Neuronal stem cell (in vitro differentiated cells): ENCODE results near the gene ITPR1.

Experiments
- DNase-seq: peaks from one replicate; pipeline ENCODE4 v3.0.0-alpha.2; 2013; ENCODE audit warnings: low spot score
- H2AFZ ChIP-seq: one replicate; pipeline ENCODE4 v1.6.1; 2013; ENCODE audit warnings: mild to moderate bottlenecking, low read length, inconsistent platforms
- H2AK5ac ChIP-seq: 2 replicates; pipeline ENCODE4 v1.6.1; 2013; ENCODE audit warnings: low read depth, mild to moderate bottlenecking, inconsistent platforms, low read length, moderate library complexity, mixed read lengths
- H2BK120ac ChIP-seq: 2 replicates; pipeline ENCODE4 v1.6.1; 2013; ENCODE audit warnings: low read depth, mild to moderate bottlenecking, inconsistent platforms, low read length, moderate library complexity, mixed read lengths
- H2BK12ac ChIP-seq: one replicate; pipeline ENCODE4 v1.6.1; 2013; ENCODE audit warnings: low read length, inconsistent platforms
- H2BK15ac ChIP-seq: 2 replicates; pipeline ENCODE4 v1.6.1; 2013; ENCODE audit warnings: mild to moderate bottlenecking, low read length, inconsistent platforms, mixed read lengths
- H2BK5ac ChIP-seq: one replicate; pipeline ENCODE4 v1.6.1; 2013; ENCODE audit warnings: inconsistent platforms, mild to moderate bottlenecking, low read length, moderate library complexity
- H3K14ac ChIP-seq: one replicate; pipeline ENCODE4 v1.6.1; 2013; ENCODE audit warnings: low read length, inconsistent platforms
- H3K18ac ChIP-seq: 2 replicates; pipeline ENCODE4 v1.6.1; 2013; ENCODE audit warnings: low read length, inconsistent platforms
- H3K23ac ChIP-seq: 2 replicates; pipeline ENCODE4 v1.6.1; 2013; ENCODE audit warnings: low read depth, mild to moderate bottlenecking, mixed read lengths, low read length, inconsistent platforms; ENCODE audit not compliant: poor library complexity
- H3K27ac ChIP-seq: replicated peaks from 3 replicates; pipeline ENCODE4 v1.5.1; 2013; ENCODE audit warnings: low read length, inconsistent platforms
- H3K27me3 ChIP-seq, 3 experiments: 2 replicates each; pipeline ENCODE4 v1.6.1; 2013; ENCODE audit warnings: low read length in 3 of 3, mild to moderate bottlenecking in 2 of 3, inconsistent platforms in 1 of 3, low read depth in 1 of 3, mixed read lengths in 1 of 3, moderate library complexity in 1 of 3; ENCODE audit not compliant: control insufficient read depth in 3 of 3, insufficient read depth in 3 of 3
- H3K36me3 ChIP-seq, 2 donors: replicated peaks in 1 of 2; 2 replicates each; pipeline ENCODE4 v1.6.1; 2013; ENCODE audit warnings: low read length in 2 of 2; ENCODE audit not compliant: control insufficient read depth in 2 of 2, insufficient read depth in 2 of 2
- H3K4ac ChIP-seq: 2 replicates; pipeline ENCODE4 v1.6.1; 2013; ENCODE audit warnings: inconsistent platforms, mild to moderate bottlenecking, low read length, moderate library complexity
- H3K4me1 ChIP-seq, 2 donors: 1 replicate in 1 of 2; 2 replicates in 1 of 2; pipeline ENCODE4 v1.6.1; 2013; ENCODE audit warnings: low read length in 2 of 2, low read depth in 1 of 2; ENCODE audit not compliant: control insufficient read depth in 2 of 2, insufficient read depth in 1 of 2
- H3K4me2 ChIP-seq: one replicate; pipeline ENCODE4 v1.6.1; 2013; ENCODE audit warnings: mild to moderate bottlenecking, low read length, inconsistent platforms; ENCODE audit not compliant: insufficient read depth, poor library complexity, severe bottlenecking
- H3K4me3 ChIP-seq, 2 donors: 2 replicates each; pipeline ENCODE4 v1.5.1; 2013; ENCODE audit warnings: low read length in 2 of 2, mild to moderate bottlenecking in 2 of 2, inconsistent platforms in 1 of 2, moderate library complexity in 1 of 2
- H3K79me1 ChIP-seq: one replicate; pipeline ENCODE4 v1.6.1; 2013; ENCODE audit warnings: low read depth, mild to moderate bottlenecking, inconsistent platforms, low read length, moderate library complexity
- H3K9ac ChIP-seq: one replicate; pipeline ENCODE4 v1.6.1; 2013; ENCODE audit warnings: mild to moderate bottlenecking, low read depth, low read length, inconsistent platforms; ENCODE audit not compliant: poor library complexity
- H3K9me3 ChIP-seq, 2 donors: replicated peaks in 1 of 2; 2 replicates each; pipeline versions ENCODE3 to v1.6.1; 2013; ENCODE audit warnings: low read length in 2 of 2, mild to moderate bottlenecking in 2 of 2, inconsistent platforms in 1 of 2, low read depth in 1 of 2, mixed read lengths in 1 of 2, moderate library complexity in 1 of 2; ENCODE audit not compliant: control insufficient read depth in 2 of 2, insufficient read depth in 1 of 2
- H4K8ac ChIP-seq: one replicate; pipeline ENCODE4 v1.6.1; 2013; ENCODE audit warnings: low read depth, mild to moderate bottlenecking, inconsistent platforms, low read length, moderate library complexity
- H4K91ac ChIP-seq: one replicate; pipeline ENCODE4 v1.6.1; 2013; ENCODE audit warnings: low read length, low read depth, mild to moderate bottlenecking, inconsistent platforms; ENCODE audit not compliant: poor library complexity
- WGBS, 2 donors: extraction: QIAGEN DNeasy Blood & Tissue Kit; methylation state at CpG; one replicate each; pipeline ENCODE4 v1.1.7; 2013; ENCODE audit warnings: missing lambda C conversion rate in 2 of 2, mixed read lengths in 1 of 2; ENCODE audit not compliant: insufficient read length in 2 of 2, insufficient replicate concordance in 1 of 2; ENCODE audit errors: extremely low coverage in 2 of 2; 5-methylcytosine and 5-hydroxymethylcytosine counted together

ITPR1 gene

DNA sequence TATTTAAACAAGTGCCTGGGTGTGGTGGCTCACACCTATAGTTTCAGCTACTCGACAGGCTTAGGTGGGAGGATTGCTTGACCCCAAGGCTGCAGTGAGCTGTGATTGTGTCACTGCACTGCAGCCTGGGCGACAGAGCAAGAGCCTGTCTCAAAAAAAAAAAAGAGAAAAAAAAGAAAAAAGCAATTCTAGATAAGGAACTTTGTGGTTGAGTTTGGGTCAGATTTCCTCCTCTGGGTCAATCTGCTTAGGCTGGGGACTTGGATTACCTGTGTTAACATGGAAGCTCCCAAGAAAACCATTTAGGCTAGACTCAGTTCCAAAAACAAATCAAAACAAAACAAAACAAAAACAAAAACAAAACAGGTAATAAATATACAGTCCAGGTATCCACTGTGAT, 50.0 kb downstream of the ITPR1 start:
- Histone ChIP-seq H3K9ac (no peak overlapping the region), H2BK5ac (no peak overlapping the region), H2BK12ac (no peak overlapping the region), H3K18ac (no peak overlapping the region), H3K4me2 (no peak overlapping the region), H3K36me3 (no peaks in the 10 kb centered on the region), H3K27me3 (no peaks in the 10 kb centered on the region), H3K4me3 (no peak overlapping the region), H2BK120ac (no peak overlapping the region), H3K4ac (no peak overlapping the region), H3K79me1 (no peaks in the 10 kb centered on the region), H2BK15ac (no peak overlapping the region), H3K9me3 (no peaks in the 10 kb centered on the region), H3K14ac (no peak overlapping the region), H3K27ac (no peak overlapping the region), H4K91ac (no peak overlapping the region), H3K4me1 (no peaks in the 10 kb centered on the region), H2AFZ (no peak overlapping the region), H4K8ac (no peak overlapping the region), H3K23ac (no peak overlapping the region), H2AK5ac (no peak overlapping the region)
- DNase-seq, result no peak
- WGBS, 2 donors, result no CpG with 5 or more reads among the region's 2 CpGs

DNA sequence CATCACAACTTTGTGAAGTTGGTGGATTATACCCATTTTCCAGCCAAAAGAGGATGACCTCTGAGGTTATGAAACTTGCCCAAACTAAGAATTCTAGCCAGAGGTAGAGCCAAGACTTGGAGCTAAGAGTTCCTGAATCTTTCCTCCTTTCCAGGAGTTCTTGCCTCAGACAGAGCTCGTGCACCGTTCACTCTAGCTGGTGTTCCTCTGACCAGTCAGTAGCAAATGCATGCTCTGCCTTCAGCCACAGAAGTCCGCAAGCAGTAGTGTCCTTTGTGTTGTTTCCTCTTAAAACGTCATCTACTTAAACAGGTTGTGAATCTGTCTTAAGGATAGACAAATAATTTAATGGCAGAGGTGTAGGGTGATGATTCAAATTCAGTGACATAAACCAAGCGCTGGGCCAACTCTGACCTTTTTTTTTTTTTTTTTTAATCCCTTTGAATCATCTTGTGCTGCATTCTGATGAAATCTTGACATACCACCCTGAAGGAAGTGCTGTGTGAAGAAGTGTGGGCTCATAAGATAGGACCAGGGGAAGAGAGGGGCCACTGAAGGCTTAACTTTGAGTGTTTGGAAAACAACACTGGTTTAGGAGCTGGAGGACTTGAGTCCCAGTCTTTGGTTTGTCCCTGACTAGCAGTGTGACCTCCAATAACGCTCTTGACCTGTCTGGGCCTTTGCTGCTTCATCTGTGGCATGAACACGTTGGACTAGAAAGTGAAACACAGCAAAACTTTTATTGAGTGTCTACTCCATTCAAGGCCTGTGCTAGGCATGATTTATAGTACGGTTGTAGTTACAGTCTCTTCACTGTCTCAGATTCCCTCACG, 53.4 kb downstream of the ITPR1 start:
- Histone ChIP-seq H3K23ac (no peak overlapping the region), H3K4me1 (no peaks in the 10 kb centered on the region), H2AFZ (no peak overlapping the region), H3K36me3 (no peaks in the 10 kb centered on the region), H2BK12ac (no peak overlapping the region), H3K4me3 (no peak overlapping the region), H3K14ac (no peak overlapping the region), H2BK5ac (no peak overlapping the region), H3K27me3 (no peaks in the 10 kb centered on the region), H3K4me2 (no peak overlapping the region), H3K18ac (no peak overlapping the region), H3K27ac (no peak overlapping the region), H2BK120ac (no peak overlapping the region), H2BK15ac (no peak overlapping the region), H3K9ac (no peak overlapping the region), H2AK5ac (no peak overlapping the region), H3K9me3 (no peaks in the 10 kb centered on the region), H3K79me1 (no peaks in the 10 kb centered on the region), H4K8ac (no peak overlapping the region), H4K91ac (no peak overlapping the region), H3K4ac (no peak overlapping the region)
- no CpG with 5 or more reads among the region's 9 CpGs for WGBS, 2 donors
- DNase-seq, result no peak

DNA sequence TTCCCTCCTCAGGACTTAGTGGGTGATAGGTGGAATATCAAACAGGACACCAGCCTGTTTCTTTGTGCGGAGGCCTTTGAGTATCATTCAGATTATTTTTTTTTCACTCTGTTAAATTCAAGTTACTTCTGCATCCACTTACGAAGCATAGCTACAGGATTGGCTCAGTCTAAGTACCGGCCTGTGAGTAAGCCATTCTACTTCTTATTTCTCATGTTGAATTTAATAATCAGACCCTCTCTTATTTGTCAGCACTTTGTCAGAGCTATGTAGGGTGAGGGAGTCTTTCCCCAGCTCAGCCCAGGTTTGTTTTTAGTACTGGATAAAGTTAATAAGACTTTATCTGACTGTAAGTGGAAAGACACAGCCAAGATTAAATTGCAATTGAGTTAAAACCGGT, 54.7 kb downstream of the ITPR1 start:
- no peak overlapping the region for H3K4ac ChIP-seq
- no peak overlapping the region for H2AK5ac ChIP-seq
- no peak overlapping the region for H3K23ac ChIP-seq
- no peak overlapping the region for H3K14ac ChIP-seq
- H2AFZ ChIP-seq, result no peak overlapping the region
- H3K27ac ChIP-seq, result no peak overlapping the region
- H4K91ac ChIP-seq, result no peak overlapping the region
- no peaks in the 10 kb centered on the region for H3K79me1 ChIP-seq
- no peaks in the 10 kb centered on the region for H3K36me3 ChIP-seq
- H2BK5ac ChIP-seq, result no peak overlapping the region
- WGBS, 2 donors, result no CpG with 5 or more reads among the region's 4 CpGs
- no peak overlapping the region for H3K9ac ChIP-seq
- no peak overlapping the region for H2BK120ac ChIP-seq
- no peak overlapping the region for H2BK12ac ChIP-seq
- DNase-seq, result no peak
- H3K9me3 ChIP-seq, result no peaks in the 10 kb centered on the region
- no peak overlapping the region for H3K4me3 ChIP-seq
- H2BK15ac ChIP-seq, result no peak overlapping the region
- no peaks in the 10 kb centered on the region for H3K4me1 ChIP-seq
- H3K4me2 ChIP-seq, result no peak overlapping the region
- no peaks in the 10 kb centered on the region for H3K27me3 ChIP-seq
- H3K18ac ChIP-seq, result no peak overlapping the region
- H4K8ac ChIP-seq, result no peak overlapping the region

DNA sequence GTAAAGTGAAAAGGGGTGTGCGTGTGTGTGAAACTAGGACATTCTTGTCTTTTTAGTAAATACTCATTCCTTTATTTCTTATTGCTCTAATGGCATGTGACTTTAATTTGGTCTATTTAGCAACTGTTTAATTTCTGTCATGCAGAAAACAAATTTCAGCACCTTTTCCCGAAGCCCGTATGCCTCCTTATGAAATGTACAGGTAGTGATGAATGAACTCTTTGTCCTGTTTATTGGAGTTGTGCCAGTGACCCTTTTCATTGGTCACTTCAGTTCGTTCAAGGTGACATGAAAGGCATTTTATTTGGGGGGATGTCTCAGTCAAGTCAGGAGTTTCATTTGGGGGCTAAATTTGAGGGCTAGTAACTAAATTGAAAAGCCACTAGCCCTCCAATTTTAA, 55.2 kb downstream of the ITPR1 start:
- no peak overlapping the region for H3K27ac ChIP-seq
- no peak overlapping the region for H4K91ac ChIP-seq
- no peak overlapping the region for H2AK5ac ChIP-seq
- H2AFZ ChIP-seq, result no peak overlapping the region
- DNase-seq, result no peak
- H3K79me1 ChIP-seq, result no peaks in the 10 kb centered on the region
- no peak overlapping the region for H3K4me3 ChIP-seq
- no peak overlapping the region for H2BK5ac ChIP-seq
- no peak overlapping the region for H2BK12ac ChIP-seq
- no peaks in the 10 kb centered on the region for H3K27me3 ChIP-seq
- no peak overlapping the region for H3K9ac ChIP-seq
- no peak overlapping the region for H3K18ac ChIP-seq
- H3K4me1 ChIP-seq, result no peaks in the 10 kb centered on the region
- no peak overlapping the region for H4K8ac ChIP-seq
- H2BK120ac ChIP-seq, result no peak overlapping the region
- H3K4me2 ChIP-seq, result no peak overlapping the region
- H3K23ac ChIP-seq, result no peak overlapping the region
- no peak overlapping the region for H3K14ac ChIP-seq
- H3K36me3 ChIP-seq, result no peaks in the 10 kb centered on the region
- H3K4ac ChIP-seq, result no peak overlapping the region
- no peaks in the 10 kb centered on the region for H3K9me3 ChIP-seq
- H2BK15ac ChIP-seq, result no peak overlapping the region
- no CpG with 5 or more reads among the region's 4 CpGs for WGBS, 2 donors
